GM12872 (cell line): Measurements from ENCODE around the gene PPP4C.
A peak's percentile ranks its signal among the peaks of the same experiment; 100 is the strongest.

Source experiments
- TF ChIP-seq, protein P1 (sequence below): IDR thresholded peaks from 3 replicates; pipeline ENCODE4 v1.5.1; 2011; ENCODE audit warnings: low read depth, mild to moderate bottlenecking, low read length, moderate library complexity; ENCODE audit not compliant: insufficient read depth

The PPP4C gene

GRCh38 chr16:30066761-30067583 is 8.8 kb upstream of the PPP4C start:
- TF ChIP-seq, protein P1, sequence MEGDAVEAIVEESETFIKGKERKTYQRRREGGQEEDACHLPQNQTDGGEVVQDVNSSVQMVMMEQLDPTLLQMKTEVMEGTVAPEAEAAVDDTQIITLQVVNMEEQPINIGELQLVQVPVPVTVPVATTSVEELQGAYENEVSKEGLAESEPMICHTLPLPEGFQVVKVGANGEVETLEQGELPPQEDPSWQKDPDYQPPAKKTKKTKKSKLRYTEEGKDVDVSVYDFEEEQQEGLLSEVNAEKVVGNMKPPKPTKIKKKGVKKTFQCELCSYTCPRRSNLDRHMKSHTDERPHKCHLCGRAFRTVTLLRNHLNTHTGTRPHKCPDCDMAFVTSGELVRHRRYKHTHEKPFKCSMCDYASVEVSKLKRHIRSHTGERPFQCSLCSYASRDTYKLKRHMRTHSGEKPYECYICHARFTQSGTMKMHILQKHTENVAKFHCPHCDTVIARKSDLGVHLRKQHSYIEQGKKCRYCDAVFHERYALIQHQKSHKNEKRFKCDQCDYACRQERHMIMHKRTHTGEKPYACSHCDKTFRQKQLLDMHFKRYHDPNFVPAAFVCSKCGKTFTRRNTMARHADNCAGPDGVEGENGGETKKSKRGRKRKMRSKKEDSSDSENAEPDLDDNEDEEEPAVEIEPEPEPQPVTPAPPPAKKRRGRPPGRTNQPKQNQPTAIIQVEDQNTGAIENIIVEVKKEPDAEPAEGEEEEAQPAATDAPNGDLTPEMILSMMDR = no peak

- TF ChIP-seq, protein P1 = no peak
Observed at GRCh38 chr16:30067584-30067916, 8.2 kb upstream of the PPP4C start.

DNA sequence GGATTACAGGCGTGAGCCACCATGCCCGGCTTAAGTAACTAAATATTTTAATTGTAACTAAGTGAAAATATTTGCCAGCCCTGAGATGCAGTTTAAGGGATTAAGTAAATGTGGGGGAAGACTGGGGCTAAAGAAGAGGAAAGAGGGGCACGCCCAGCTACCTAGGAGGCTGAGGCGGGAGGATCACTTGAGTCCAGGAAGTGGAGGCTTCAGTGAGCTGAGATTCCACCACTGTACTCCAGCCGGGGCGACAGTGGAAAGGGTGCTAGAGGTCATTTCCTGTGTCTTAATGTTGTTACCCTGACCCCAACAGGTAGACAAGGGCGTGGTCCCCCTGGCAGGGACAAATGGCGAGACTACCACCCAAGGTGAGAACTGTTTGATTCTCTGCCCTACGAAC is 7.5 kb upstream of the PPP4C start:
- TF ChIP-seq, protein P1 = no peak

DNA sequence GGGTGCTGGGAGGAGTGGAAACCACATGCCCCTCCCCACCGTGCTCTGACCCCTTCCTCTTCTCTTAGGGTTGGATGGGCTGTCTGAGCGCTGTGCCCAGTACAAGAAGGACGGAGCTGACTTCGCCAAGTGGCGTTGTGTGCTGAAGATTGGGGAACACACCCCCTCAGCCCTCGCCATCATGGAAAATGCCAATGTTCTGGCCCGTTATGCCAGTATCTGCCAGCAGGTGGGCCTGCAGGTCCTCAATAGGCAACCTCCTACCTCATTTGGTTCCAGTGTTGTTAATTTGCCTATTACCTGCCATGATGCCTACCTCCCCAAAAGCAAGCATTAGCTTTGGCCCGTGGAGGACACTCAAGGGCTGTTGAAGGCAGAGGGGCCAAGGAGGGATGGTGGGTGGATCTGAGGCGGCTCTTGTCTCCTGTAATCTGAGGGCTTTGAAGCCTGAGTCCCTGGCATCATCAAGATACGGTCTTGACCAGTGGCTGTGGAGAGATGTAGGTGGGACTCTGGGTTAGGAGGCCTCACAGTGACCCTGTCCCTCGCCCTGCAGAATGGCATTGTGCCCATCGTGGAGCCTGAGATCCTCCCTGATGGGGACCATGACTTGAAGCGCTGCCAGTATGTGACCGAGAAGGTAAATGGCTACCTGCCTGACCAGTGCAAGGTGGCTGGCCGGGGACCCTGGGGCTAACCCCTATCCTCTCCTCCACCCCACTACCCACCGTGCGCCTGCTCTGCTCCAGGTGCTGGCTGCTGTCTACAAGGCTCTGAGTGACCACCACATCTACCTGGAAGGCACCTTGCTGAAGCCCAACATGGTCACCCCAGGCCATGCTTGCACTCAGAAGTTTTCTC is 6.8 kb upstream of the PPP4C start:
- TF ChIP-seq, protein P1 = peak; percentile 65

DNA sequence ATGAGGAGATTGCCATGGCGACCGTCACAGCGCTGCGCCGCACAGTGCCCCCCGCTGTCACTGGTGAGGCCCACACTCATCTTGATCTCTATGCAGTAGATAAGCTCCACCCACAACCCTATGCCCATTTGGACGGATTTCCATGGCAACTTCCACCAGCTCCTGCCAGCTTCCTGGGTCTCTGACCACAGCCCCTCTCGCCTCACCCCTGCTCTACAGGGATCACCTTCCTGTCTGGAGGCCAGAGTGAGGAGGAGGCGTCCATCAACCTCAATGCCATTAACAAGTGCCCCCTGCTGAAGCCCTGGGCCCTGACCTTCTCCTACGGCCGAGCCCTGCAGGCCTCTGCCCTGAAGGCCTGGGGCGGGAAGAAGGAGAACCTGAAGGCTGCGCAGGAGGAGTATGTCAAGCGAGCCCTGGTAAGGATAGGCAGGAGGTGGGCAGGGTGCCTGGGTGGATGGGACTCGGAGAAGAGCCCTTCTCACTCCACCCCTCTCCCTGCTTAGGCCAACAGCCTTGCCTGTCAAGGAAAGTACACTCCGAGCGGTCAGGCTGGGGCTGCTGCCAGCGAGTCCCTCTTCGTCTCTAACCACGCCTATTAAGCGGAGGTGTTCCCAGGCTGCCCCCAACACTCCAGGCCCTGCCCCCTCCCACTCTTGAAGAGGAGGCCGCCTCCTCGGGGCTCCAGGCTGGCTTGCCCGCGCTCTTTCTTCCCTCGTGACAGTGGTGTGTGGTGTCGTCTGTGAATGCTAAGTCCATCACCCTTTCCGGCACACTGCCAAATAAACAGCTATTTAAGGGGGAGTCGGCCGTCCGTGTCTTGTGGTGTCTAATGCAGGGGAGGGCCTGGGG is 6.0 kb upstream of the PPP4C start:
- TF ChIP-seq, protein P1 = no peak

DNA sequence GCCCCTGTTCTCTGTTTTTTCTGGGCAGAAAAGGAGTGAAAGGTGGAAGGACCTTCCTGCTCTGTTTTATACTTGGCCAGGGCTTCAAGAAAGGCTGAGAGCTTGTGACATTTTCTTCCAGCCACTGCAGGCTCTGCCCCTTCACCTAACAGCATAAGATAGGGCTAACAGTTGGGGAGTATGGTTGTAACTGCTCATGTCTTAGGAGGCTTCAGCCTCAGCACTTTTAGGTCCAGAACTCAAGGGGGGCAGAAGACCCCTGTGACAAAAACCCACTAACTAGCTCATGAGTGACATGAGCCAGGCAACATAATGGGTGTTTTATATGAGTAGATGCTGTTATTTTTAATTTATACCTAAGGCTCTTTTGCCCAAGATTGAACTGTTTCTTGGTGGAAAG is 5.3 kb upstream of the PPP4C start:
- TF ChIP-seq, protein P1 = no peak

DNA sequence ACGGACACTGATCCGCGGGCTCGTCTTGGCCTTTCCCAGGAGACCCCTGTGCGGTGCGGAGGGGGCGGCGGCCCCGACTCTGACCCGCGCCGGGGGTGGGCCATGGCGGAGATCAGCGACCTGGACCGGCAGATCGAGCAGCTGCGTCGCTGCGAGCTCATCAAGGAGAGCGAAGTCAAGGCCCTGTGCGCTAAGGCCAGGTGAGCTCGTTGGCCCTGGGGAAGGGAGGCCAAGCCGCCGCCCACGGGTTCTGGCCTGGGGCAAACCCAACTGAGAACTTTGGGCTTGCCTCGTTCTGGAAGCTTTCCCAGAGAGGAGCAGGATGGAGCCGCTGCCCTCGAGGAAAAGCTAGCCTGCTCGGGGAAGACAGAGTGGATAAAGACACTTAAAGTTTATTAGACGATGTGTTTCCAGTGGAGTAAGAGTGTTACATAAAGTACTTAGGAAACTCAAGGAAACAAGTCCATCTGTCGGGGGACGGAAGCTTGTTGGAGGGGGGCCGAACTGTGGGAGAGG is 540 bp downstream of the PPP4C start:
- TF ChIP-seq, protein P1 = no peak
